DLD1 (cell line): ENCODE results near the gene SPATS2.

Experiments used
- in situ Hi-C: cut with HindIII; loops from 2 replicates; pipeline ENCODE4 v1.10.0; 2017; ENCODE audit warnings: low sequenced_read_pairs

Gene SPATS2

DNA sequence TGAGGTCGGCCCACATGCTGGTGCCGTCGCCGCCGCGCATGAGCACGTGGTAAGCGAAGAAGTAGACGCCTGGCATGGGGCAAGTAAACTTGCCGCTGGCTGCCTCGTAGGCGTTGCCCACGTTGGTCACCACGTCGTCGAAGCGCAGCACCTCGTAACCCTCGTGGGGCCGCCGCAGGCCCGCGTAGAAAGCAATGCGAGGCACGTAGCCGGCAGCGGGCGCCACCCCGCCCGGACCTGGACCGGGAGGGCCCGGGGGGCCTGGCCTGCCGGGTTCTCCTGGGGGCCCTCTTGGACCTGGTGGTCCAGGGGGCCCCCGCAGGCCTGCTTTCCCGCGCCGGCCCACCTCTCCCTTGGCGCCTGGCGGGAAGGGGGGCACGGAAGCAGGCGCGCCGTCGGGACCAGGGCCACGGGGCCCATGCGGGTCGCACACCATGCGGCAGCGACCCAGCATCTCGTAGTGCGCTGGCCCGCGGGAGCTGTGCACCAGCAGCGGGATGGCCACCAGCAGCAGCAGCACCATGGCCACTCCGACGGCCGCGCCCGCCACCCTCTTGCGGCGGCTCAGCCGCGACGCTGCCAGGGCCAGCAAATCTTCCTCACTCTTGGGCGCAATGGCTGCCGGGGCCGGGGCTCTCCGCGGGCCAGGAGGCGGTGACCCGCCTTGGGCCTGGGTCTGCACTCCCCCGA is 31.2 kb upstream of the SPATS2 start:
- in situ Hi-C loops, result no loop called here

GRCh38 chr12:49336645-49337584 is 30.3 kb upstream of the SPATS2 start, which contains the start of gene C1QL4:
Gene C1QL4 (minus strand): TSS chr12:49337188. CDS start chr12:49336477, 711 bp downstream.
- in situ Hi-C loops, result no loop called here

DNA sequence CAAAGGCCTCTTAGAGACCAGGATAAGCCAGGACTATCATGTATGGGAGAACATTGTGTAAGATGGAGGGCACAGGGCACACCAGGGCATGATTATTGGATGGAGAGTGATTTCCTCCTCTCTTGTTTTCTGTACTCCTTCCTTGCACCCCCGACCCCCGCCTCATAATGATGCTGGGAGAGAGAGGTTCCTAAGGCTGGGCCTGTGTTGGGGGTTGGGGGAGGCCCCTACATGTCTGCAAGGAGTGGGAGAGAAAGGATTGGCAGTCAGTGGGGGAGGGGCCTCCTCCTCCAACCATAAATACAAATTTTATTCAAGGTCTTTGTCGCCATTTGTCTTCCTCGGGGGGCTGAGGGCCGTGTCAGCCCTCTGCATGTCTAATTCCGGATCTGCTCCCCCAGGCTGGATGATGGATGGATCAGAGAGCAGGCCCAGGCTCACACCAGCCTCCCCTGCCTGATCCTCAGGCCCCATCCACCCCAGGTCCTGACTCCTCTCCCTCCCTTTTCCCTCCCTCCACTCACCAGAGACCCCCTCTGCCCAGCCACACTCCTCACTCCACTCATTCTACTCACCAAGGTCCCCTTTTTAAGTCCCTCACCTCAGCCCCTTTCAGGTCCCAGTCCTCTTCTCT is 28.3 kb upstream of the SPATS2 start:
- in situ Hi-C loops, result no loop called here

DNA sequence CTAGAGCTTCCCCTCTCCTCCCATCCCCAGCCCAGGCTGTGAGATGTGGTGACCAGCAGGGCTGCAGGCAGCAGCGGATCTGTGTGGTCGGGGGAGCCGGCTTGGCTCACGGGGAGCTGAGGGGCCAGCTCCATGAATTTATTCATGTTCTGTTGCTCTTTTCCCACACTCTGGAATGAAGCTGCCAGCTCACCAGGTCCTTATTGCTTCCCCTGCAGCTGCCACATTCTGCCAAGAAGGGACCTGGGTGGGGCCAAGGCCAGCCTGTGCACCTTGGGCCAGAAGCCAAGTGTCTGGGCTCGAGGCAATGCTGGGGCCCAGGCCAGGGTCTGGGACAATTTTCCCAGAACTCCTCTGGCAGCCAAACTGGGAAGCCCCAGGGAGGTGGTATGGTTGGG is 27.8 kb upstream of the SPATS2 start:
- in situ Hi-C loops, result no loop called here

GRCh38 chr12:49340095-49340870 is 27.0 kb upstream of the SPATS2 start:
- in situ Hi-C loops, result no loop called here

DNA sequence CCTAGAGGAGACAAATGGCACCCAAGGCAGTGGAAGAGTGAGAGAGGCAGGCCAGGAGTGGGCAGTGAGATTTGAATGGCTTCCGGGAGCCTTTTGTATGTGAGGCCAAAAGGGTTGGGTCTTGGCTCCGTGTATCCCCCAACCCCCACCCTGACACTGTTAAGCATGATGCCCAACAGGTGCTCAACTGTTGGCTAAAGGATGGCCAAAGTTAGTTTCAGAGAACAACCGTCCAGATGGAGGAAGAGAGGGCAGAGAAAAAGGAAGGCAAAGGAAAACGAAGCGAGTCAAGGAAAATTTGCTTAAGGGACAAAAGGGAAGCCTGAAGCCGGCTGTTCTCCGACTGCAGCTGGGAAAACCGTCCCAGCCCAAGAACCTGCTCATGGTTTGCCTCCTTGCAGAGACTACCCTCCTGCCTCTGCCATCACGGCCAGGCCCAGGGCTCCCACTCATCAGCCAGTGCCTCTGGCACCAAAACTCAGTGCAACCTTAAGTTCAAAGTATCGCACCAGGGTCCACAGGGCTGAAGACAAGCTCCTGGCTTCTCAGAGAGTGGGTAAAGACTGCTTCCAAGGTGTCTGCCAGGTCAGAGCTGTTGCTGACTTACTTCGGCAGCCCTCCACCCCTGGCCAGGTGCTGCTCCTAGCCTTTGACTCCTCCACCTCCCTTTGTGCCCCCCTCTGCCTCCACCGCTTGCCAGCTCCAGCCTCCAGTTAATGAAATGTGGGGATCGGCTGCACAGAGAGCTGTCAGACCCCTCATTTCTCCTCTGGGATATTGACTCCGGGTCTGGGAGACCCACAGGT is 26.1 kb upstream of the SPATS2 start:
- in situ Hi-C loops, result no loop called here

GRCh38 chr12:49341777-49342065 is 25.5 kb upstream of the SPATS2 start:
- in situ Hi-C loops, result no loop called here

GRCh38 chr12:49342066-49342913 is 25.0 kb upstream of the SPATS2 start:
- in situ Hi-C loops, result no loop called here

GRCh38 chr12:49342914-49343731 is 24.1 kb upstream of the SPATS2 start:
- in situ Hi-C loops, result no loop called here

DNA sequence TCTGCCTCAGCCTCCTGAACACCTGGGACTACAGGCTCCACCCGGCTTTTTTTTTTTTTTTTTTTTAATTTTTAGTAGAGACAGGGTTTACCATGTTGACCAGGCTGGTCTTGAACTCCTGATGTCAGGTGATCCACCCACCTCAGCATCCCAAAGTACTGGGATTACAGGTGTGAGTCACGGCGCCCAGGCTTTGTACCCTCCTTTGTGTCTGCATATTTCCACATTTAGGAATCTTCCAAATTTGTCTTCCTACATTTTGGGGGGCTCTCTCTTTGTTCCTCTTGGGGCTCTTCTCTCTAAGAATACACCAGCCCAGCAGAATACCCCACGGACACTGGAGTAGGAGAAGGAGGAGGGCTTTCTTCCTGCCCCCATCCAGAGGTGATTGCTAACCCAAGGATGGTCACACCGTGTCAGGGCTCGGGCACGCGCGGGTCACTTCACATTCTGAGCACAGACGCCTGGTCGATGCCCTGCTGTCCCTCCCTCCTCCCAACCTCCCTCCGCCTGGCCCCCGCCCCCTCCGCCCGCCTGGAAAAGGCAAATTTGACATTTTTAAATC is 22.7 kb upstream of the SPATS2 start:
- in situ Hi-C loops, result no loop called here

DNA sequence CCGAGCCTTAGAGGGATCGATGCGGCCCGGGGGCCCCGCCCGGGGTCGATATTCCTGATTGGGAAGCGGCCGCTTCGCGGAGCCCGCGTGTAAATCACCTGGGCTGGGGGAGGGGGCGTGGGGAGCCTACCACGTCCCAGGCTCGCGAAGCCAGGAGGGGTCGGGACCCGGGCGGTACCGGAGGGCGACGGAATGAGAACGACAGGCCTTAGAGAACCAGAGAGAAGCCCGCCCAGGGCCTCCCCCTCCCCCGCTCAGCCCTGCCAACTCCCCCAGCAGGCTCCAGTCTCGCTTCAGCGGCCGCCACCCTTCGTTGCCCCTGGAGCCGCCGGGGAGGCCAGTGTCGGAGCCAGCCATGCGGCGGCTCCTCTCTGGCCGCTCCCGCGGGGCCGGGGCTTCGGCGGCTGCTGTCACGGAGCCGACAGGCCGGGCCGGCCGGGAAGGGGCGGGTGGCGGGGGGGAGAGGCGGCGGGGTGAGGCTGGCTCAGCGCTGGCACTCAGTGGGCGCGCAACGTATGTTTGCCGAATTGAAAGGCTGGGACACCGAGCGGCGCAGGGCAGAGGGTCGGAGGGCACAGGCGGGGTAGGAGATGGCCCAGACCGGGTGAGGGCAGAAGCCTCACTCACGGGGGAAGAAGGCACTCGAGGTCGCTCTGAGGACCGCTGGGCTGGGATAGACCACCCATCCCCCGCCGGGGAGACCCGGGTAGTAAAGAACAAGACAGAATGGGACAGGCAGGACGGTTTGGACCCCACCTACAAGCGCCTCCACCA is 22.0 kb upstream of the SPATS2 start:
- in situ Hi-C loops, result no loop called here

GRCh38 chr12:49345825-49346658 is 21.2 kb upstream of the SPATS2 start:
- in situ Hi-C loops, result no loop called here

DNA sequence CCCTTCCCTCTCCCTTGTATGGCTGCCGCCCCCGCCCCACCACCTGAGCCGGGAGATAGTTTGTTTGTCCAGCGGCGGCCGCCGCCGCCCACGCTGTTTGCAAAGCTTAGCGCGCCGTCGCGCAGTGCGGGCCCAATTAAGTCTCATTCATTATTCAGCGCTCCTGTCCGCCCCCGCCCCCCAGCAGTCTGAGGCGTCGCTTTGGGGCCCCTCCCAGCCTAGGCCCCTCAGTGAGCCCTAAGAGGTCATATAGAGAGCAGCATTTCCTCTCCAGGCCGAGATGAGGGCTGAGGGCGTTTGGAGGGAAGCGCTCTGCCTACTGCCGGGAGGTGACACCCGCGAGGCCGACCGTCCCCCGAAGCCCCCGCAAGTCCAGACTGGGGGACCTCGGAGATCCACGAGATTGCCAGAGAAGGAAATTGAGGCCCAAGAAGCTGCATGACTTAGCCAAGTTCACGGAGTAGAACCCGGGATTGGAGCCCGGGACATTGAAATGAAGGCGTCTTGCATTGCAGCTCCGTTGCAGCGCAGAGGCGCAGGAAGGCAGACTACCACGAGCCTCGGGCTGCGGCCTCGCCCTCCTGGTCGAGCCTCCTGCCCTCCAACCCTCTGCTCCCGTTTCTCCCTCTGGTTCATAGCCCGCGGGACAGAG is 20.5 kb upstream of the SPATS2 start, which contains the start of gene DNAJC22:
Gene DNAJC22 (plus strand): TSS at position 230 of the 652 bp plus-strand sequence. CDS start 1,985 bp downstream, outside the sequence.
- in situ Hi-C loops, result no loop called here

GRCh38 chr12:49347311-49348193 is 19.7 kb upstream of the SPATS2 start:
- in situ Hi-C loops, result no loop called here

- in situ Hi-C loops, result no loop called here
These were observed 18.5 kb upstream of the SPATS2 start for GRCh38 chr12:49348781-49349180.
